Tibial nerve (tissue), 4 donors: ENCODE results near the gene ATF5.

Experiments used
- EP300 ChIP-seq, 2 donors: sonication (generic); formaldehyde crosslinking; IDR thresholded peaks; one replicate each; pipeline ENCODE4 v1.6.1; 2017; ENCODE audit warnings: antibody characterized with exemption in 2 of 2, mild to moderate bottlenecking in 1 of 2
- POLR2A ChIP-seq, 2 donors: fragments of 450-650 bp; IDR thresholded peaks; one replicate each; pipeline ENCODE4 v1.6.1; 2017; ENCODE audit warnings: antibody characterized with exemption in 2 of 2, mild to moderate bottlenecking in 2 of 2, moderate library complexity in 2 of 2
- TF ChIP-seq, protein P1 (sequence below), 5 experiments: fragments of 200-600 bp in 3 of 5; fragments of 450-650 bp in 2 of 5; sonication (generic) in 3 of 5; IDR thresholded peaks; one replicate each; pipeline ENCODE4 v1.5.1; 2016 to 2019; ENCODE audit warnings: antibody characterized with exemption in 5 of 5, mild to moderate bottlenecking in 3 of 5, moderate library complexity in 2 of 5

DNA sequence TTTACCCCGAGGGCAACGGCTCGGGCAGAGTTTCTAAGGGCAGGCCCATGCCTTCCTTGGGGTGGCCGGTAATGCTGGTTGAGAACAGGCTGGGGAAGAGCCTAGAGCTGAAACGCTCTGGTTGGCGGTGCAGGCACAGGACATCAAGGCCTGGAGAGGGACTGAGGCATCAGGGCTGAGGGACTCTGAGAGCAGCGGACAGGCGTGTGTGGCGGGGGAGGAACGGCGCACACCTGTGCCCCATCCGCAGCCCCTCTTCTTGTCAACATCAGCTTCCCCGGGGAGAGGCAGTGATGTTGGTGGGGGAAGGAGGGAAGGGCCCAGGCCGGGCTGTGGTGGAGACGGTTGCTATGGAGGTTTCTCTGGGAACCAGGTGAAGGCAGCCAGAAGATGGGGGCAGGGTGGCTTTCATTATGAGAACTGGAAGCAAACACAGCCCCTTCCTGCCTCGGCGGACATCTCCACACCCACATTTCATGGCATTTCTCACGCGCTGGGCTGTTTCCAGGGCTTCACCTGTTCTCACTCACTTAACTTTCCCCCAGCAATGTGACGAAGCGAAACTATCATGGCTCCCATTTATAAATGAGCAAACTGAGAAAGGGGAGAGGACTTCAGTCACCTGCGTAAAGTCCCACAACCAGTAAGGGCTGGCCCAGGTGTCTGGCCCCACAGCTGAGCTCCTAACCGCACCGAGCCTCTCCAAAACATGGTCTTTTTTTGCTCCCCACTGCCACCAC is 8.2 kb upstream of the ATF5 start:
- TF ChIP-seq, protein P1, sequence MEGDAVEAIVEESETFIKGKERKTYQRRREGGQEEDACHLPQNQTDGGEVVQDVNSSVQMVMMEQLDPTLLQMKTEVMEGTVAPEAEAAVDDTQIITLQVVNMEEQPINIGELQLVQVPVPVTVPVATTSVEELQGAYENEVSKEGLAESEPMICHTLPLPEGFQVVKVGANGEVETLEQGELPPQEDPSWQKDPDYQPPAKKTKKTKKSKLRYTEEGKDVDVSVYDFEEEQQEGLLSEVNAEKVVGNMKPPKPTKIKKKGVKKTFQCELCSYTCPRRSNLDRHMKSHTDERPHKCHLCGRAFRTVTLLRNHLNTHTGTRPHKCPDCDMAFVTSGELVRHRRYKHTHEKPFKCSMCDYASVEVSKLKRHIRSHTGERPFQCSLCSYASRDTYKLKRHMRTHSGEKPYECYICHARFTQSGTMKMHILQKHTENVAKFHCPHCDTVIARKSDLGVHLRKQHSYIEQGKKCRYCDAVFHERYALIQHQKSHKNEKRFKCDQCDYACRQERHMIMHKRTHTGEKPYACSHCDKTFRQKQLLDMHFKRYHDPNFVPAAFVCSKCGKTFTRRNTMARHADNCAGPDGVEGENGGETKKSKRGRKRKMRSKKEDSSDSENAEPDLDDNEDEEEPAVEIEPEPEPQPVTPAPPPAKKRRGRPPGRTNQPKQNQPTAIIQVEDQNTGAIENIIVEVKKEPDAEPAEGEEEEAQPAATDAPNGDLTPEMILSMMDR (IDR thresholded peaks at IDR 0.05), result no peak
- TF ChIP-seq POLR2A (IDR thresholded peaks at IDR 0.05) (no peak), EP300 (IDR thresholded peaks at IDR 0.05) (no peak)
